ENCODE data around the gene GPD1L. TPM values are rescaled to one million over a fixed set of nuclear protein-coding genes. Genes with fewer than 3 reads are reported as not detected.

Gene GPD1L
- total RNA-seq, 2 donors from 2014 or later = 1.5 to 3.5 TPM

- no peak overlapping the region for H3K4me3 ChIP-seq (ENCODE audit: low read length)
- Mint-ChIP-seq H3K9me3 (no peaks in the 10 kb centered on the region), H3K27ac (no peak overlapping the region), H3K27me3 (ENCODE audit: insufficient read depth) (peaks cover 38% of the 10 kb centered on the region), H3K36me3 (ENCODE audit: low read depth) (no peaks in the 10 kb centered on the region), H3K4me3 (no peak overlapping the region), H3K4me1 (peaks cover 25% of the 10 kb centered on the region)
- DNase-seq = no peak
- no peaks in the 10 kb centered on the region for H3K27me3 ChIP-seq (ENCODE audit: control insufficient read depth, insufficient read depth, low read length, poor library complexity, severe bottlenecking)
- H3K9me3 ChIP-seq (ENCODE audit: control insufficient read depth, low read length) = no peaks in the 10 kb centered on the region
- no peak for TF ChIP-seq CTCF (conservative IDR thresholded peaks at IDR 0.05)
- no peak overlapping the region for H3K27ac ChIP-seq (ENCODE audit: low read depth, low read length)
- H3K4me1 ChIP-seq (ENCODE audit: control insufficient read depth, insufficient read depth, low read length) = peaks cover 9% of the 10 kb centered on the region
- H3K9ac ChIP-seq (ENCODE audit: extremely low read depth, low read length, poor library complexity, severe bottlenecking) = no peak overlapping the region
- no peaks in the 10 kb centered on the region for H3K36me3 ChIP-seq (ENCODE audit: control insufficient read depth, insufficient read depth, low read length)
Observed at GRCh38 chr3:32193101-32193500, 86.7 kb downstream of the GPD1L start.

GRCh38 chr3:32194653-32195052 is 88.2 kb downstream of the GPD1L start:
- H3K4me1 ChIP-seq (ENCODE audit: control insufficient read depth, insufficient read depth, low read length) = peaks cover 9% of the 10 kb centered on the region
- H3K36me3 Mint-ChIP-seq (ENCODE audit: low read depth) = no peaks in the 10 kb centered on the region
- H3K9me3 ChIP-seq (ENCODE audit: control insufficient read depth, low read length) = no peaks in the 10 kb centered on the region
- H3K9ac ChIP-seq (ENCODE audit: extremely low read depth, low read length, poor library complexity, severe bottlenecking) = no peak overlapping the region
- H3K4me3 ChIP-seq (ENCODE audit: low read length) = peak overlapping the region; percentile 42
- no peaks in the 10 kb centered on the region for H3K27me3 ChIP-seq (ENCODE audit: control insufficient read depth, insufficient read depth, low read length, poor library complexity, severe bottlenecking)
- no peak for DNase-seq
- peaks cover 34% of the 10 kb centered on the region for H3K27me3 Mint-ChIP-seq (ENCODE audit: insufficient read depth)
- 89 to 97% methylated on average over 1 of the region's 1 CpG for WGBS, 2 experiments (ENCODE audit: insufficient coverage in 1 of 2, insufficient read length in 1 of 2)
- H3K27ac Mint-ChIP-seq = no peak overlapping the region
- H3K36me3 ChIP-seq (ENCODE audit: control insufficient read depth, insufficient read depth, low read length) = no peaks in the 10 kb centered on the region
- H3K27ac ChIP-seq (ENCODE audit: low read depth, low read length) = no peak overlapping the region
- H3K9me3 Mint-ChIP-seq = no peaks in the 10 kb centered on the region
- no peak overlapping the region for H3K4me3 Mint-ChIP-seq
- H3K4me1 Mint-ChIP-seq = peaks cover 19% of the 10 kb centered on the region
- no peak for TF ChIP-seq CTCF (conservative IDR thresholded peaks at IDR 0.05)

DNA sequence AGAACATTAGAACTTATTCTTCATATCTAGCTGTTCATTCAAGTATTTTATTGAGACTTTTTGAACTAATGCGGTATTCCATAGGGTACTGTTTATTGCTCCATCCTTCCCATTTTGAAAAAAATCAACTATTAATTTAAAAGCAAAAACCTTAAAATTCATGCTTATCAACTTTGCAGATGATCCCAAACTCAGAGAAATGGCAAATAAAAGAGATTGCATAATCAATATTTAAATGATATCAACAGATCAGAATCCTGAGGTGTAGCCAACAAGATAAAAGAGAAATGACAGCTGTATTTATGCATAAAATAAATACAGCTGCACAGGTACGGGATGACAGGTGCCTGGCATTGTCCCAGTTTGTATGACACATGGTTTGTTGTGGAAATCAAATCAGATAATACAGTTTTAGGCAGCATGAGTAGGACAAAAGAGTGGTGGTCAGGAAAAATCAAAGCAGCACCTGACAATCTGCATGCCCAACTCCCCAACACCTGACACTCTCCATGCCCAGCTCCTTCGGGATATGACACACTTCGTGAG is 89.6 kb downstream of the GPD1L start:
- DNase-seq = no peak
- Mint-ChIP-seq H3K27ac (no peak overlapping the region), H3K27me3 (ENCODE audit: insufficient read depth) (peaks cover 24% of the 10 kb centered on the region), H3K4me1 (peaks cover 13% of the 10 kb centered on the region), H3K4me3 (no peak overlapping the region), H3K36me3 (ENCODE audit: low read depth) (no peaks in the 10 kb centered on the region), H3K9me3 (no peaks in the 10 kb centered on the region)
- H3K9ac ChIP-seq (ENCODE audit: extremely low read depth, low read length, poor library complexity, severe bottlenecking) = no peak overlapping the region
- H3K27me3 ChIP-seq (ENCODE audit: control insufficient read depth, insufficient read depth, low read length, poor library complexity, severe bottlenecking) = no peaks in the 10 kb centered on the region
- no peak overlapping the region for H3K4me3 ChIP-seq (ENCODE audit: low read length)
- no peaks in the 10 kb centered on the region for H3K9me3 ChIP-seq (ENCODE audit: control insufficient read depth, low read length)
- TF ChIP-seq CTCF (conservative IDR thresholded peaks at IDR 0.05) = no peak
- 92 to 95% methylated on average over 4 of the region's 4 CpGs for WGBS, 2 experiments (ENCODE audit: insufficient coverage in 1 of 2, insufficient read length in 1 of 2)
- peaks cover 9% of the 10 kb centered on the region for H3K4me1 ChIP-seq (ENCODE audit: control insufficient read depth, insufficient read depth, low read length)
- H3K36me3 ChIP-seq (ENCODE audit: control insufficient read depth, insufficient read depth, low read length) = no peaks in the 10 kb centered on the region
- no peak overlapping the region for H3K27ac ChIP-seq (ENCODE audit: low read depth, low read length)
